ENCODE results near the gene ITPKB.
A peak's percentile ranks its signal among the peaks of the same experiment; 100 is the strongest.

ITPKB gene

GRCh38 chr1:226659136-226659535 is 79.9 kb downstream of the ITPKB start:
- Histone ChIP-seq H3K4me3 (ENCODE audit: low read depth in 1 of 2, low read length in 2 of 2) (no peak overlapping the region), H3K36me3 (ENCODE audit: insufficient read depth, low read length) (peaks cover 14% of the 10 kb centered on the region; the same call in 1 of the 2 replicates), H3K9me3 (ENCODE audit: insufficient read depth, low read length, severe bottlenecking) (no peaks in the 10 kb centered on the region), H3K9ac (ENCODE audit: low read depth, low read length) (no peak overlapping the region), H3K4me1 (ENCODE audit: insufficient read depth, low read length) (peaks cover 65% of the 10 kb centered on the region), H3K27ac (ENCODE audit: low read length) (peak overlapping the region; percentile 29; the same call in 1 of the 2 replicates), H3K79me2 (ENCODE audit: insufficient read depth, low read length) (peaks cover 67% of the 10 kb centered on the region), H3K27me3 (ENCODE audit: insufficient read depth, low read length, poor library complexity) (no peaks in the 10 kb centered on the region), H2AFZ (ENCODE audit: low read depth, low read length) (no peak overlapping the region), H3K4me2 (ENCODE audit: insufficient read depth, low read length) (no peak overlapping the region), H4K20me1 (ENCODE audit: insufficient read depth, low read length) (peaks cover 27% of the 10 kb centered on the region)
- TF ChIP-seq CTCF (IDR thresholded peaks at IDR 0.05; ENCODE audit: borderline replicate concordance, extremely low read depth, low read length, poor library complexity, severe bottlenecking) (no peak), EZH2 (IDR thresholded peaks at IDR 0.05; ENCODE audit: borderline replicate concordance, low read depth, low read length, severe bottlenecking) (no peak)
- ATAC-seq (ENCODE audit: insufficient read depth, low read depth) = no peak
- DNase-seq = no peak

- no peak overlapping the region for H3K4me3 ChIP-seq (ENCODE audit: low read depth in 1 of 2, low read length in 2 of 2)
- no peaks in the 10 kb centered on the region for H3K9me3 ChIP-seq (ENCODE audit: insufficient read depth, low read length, severe bottlenecking)
- peak overlapping the region; percentile 29; the same call in 1 of the 2 replicates for H3K27ac ChIP-seq (ENCODE audit: low read length)
- no peak overlapping the region for H3K9ac ChIP-seq (ENCODE audit: low read depth, low read length)
- H4K20me1 ChIP-seq (ENCODE audit: insufficient read depth, low read length) = peaks cover 25% of the 10 kb centered on the region
- H3K79me2 ChIP-seq (ENCODE audit: insufficient read depth, low read length) = peaks cover 62% of the 10 kb centered on the region
- TF ChIP-seq EZH2 (IDR thresholded peaks at IDR 0.05; ENCODE audit: borderline replicate concordance, low read depth, low read length, severe bottlenecking) (no peak), CTCF (IDR thresholded peaks at IDR 0.05; ENCODE audit: borderline replicate concordance, extremely low read depth, low read length, poor library complexity, severe bottlenecking) (no peak)
- H2AFZ ChIP-seq (ENCODE audit: low read depth, low read length) = no peak overlapping the region
- H3K4me2 ChIP-seq (ENCODE audit: insufficient read depth, low read length) = no peak overlapping the region
- H3K27me3 ChIP-seq (ENCODE audit: insufficient read depth, low read length, poor library complexity) = no peaks in the 10 kb centered on the region
- no peak for ATAC-seq (ENCODE audit: insufficient read depth, low read depth)
- no peak for DNase-seq
- peaks cover 70% of the 10 kb centered on the region for H3K4me1 ChIP-seq (ENCODE audit: insufficient read depth, low read length)
- peaks cover 14% of the 10 kb centered on the region; the same call in 1 of the 2 replicates for H3K36me3 ChIP-seq (ENCODE audit: insufficient read depth, low read length)
Observed at GRCh38 chr1:226658546-226659125, 80.4 kb downstream of the ITPKB start.

GRCh38 chr1:226657895-226658545 is 81.1 kb downstream of the ITPKB start:
- Histone ChIP-seq H3K27me3 (ENCODE audit: insufficient read depth, low read length, poor library complexity) (no peaks in the 10 kb centered on the region), H3K27ac (ENCODE audit: low read length) (no peak overlapping the region), H3K9me3 (ENCODE audit: insufficient read depth, low read length, severe bottlenecking) (no peaks in the 10 kb centered on the region), H3K9ac (ENCODE audit: low read depth, low read length) (no peak overlapping the region), H3K4me1 (ENCODE audit: insufficient read depth, low read length) (peaks cover 77% of the 10 kb centered on the region), H3K4me2 (ENCODE audit: insufficient read depth, low read length) (no peak overlapping the region), H2AFZ (ENCODE audit: low read depth, low read length) (no peak overlapping the region), H3K79me2 (ENCODE audit: insufficient read depth, low read length) (peaks cover 60% of the 10 kb centered on the region), H3K36me3 (ENCODE audit: insufficient read depth, low read length) (peaks cover 14% of the 10 kb centered on the region; the same call in 1 of the 2 replicates), H3K4me3 (ENCODE audit: low read depth in 1 of 2, low read length in 2 of 2) (no peak overlapping the region), H4K20me1 (ENCODE audit: insufficient read depth, low read length) (peaks cover 23% of the 10 kb centered on the region)
- no peak for DNase-seq
- no peak for ATAC-seq (ENCODE audit: insufficient read depth, low read depth)
- TF ChIP-seq EZH2 (IDR thresholded peaks at IDR 0.05; ENCODE audit: borderline replicate concordance, low read depth, low read length, severe bottlenecking) (no peak), CTCF (IDR thresholded peaks at IDR 0.05; ENCODE audit: borderline replicate concordance, extremely low read depth, low read length, poor library complexity, severe bottlenecking) (no peak)

All from DND-41 (cell line).